Hypothalamus (tissue), 51 donors: Measurements from ENCODE around the gene WDR49.

Experiments used
- DNase-seq, 51 donors: peaks; one replicate each; lab custom pipeline; 2025; lab: John Stamatoyannopoulos, UW

Gene WDR49

DNA sequence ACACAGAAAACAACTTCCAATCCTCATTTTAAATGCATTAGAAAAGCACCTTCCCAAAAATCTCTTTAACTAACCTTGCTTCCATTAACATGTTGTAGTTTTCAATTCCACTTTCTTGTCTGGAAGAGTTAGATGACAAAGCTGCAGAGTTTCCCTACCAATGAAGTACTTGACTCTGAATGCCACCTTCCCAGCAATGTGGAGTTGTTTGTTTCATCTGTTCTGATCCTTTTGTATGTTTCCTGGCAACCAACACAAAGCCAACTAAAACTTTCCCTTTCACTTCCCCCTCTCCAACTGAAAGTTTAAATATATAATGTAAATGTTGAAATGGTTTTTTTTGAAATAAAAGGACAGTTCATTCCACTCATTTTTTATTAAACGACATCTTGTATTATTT lies at the start of gene WDR49:
TSS of gene WDR49 (minus strand) at position 183 of the 400 bp plus-strand sequence. CDS start 517 bp downstream, outside the sequence.
- peak in 2 of 51 donors; percentile 2 to 3 for DNase-seq

GRCh38 chr3:167700926-167701325 lies 47.2 kb upstream of the WDR49 start:
- DNase-seq: no peak

DNA sequence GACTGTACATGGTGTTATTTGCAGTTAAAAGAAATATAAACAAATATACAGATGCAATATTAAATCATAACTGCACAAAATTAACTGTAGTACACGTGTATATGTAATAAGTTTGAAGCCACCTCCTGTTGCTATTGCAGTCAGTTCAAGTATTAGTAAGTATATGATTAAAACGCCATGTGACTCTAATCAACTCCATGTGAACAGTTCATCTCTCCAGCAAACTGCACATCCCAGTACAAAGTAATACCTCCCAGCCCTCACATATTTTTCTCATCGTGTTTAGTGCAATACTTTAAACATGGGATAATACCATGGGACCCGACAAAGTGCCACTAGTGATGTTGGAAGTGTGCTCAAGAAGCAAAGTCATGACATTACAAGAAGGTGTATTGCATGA lies 46.3 kb upstream of the WDR49 start:
- no peak for DNase-seq

GRCh38 chr3:167694121-167694520 lies 40.4 kb upstream of the WDR49 start:
- DNase-seq: no peak

GRCh38 chr3:167691366-167691765 lies 37.6 kb upstream of the WDR49 start:
- DNase-seq: no peak

GRCh38 chr3:167684388-167684993 lies 30.7 kb upstream of the WDR49 start:
- peak in 16 of 51 donors; percentile 0 to 80 (median 6) for DNase-seq

DNA sequence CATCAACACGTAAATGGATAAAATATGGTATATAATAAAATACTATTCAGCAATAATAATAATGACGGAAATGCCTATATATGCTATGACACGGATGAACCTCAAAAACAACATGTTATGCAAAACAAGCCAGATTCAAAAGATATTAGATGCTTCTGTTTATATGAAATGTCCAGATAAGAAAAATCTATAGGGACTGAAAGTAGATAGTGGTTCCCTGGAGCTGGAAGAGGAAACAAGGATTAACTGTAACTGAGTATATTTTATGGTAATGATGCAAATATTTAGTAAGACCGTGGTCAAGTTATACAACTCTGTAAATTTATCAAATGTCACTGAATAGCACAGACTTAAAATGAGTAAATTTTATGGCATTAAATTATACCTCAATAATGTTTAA lies 25.8 kb upstream of the WDR49 start:
- no peak for DNase-seq

- DNase-seq: no peak
These were observed 22.1 kb upstream of the WDR49 start for GRCh38 chr3:167675848-167676247.

DNA sequence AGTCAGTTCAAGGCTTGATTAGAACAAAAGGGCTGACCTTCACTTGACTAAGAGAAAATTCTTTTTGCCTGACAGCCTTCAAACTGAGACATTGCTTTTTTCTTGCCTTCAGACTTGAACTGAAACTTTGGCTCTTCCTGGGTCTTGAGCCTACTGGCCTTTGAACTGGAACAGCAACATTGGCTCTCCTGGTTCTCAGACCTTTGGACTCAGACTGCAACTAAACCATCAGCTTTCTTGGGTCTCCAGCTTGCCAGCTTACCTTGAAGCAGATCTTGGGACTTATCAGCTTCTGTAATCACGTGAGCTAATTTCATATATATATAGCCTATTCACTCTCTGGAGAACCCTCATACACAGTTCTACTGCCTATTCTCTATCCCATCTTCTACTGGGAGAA lies 19.5 kb upstream of the WDR49 start:
- no peak for DNase-seq

DNA sequence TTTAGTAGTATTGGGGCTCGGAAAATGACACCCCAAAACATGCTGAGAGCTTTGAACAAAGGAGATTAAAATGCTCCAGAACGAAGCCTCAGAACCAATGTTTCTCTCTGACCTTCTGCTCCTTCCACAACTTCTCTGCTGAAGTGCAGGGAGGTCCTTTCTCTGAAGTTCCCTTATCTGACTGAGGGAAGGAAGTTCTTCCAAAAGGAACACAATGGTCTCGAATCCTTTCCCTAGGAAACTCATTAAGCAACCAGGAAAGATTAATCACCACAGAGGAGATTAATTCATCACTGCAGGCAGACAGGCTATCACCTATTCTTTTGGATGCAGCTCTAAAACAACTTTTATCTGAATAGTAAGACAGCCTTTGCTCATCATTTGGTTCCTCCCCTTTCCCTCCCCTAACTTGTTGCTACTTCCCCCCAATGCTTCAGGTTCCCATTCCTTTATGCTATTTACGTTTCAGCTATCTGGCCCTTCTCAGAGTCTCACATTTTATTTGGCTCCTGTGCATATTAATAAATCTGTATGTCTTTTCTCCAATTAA lies 18.2 kb upstream of the WDR49 start:
- no peak for DNase-seq

GRCh38 chr3:167669699-167670098 lies 16.0 kb upstream of the WDR49 start:
- DNase-seq: no peak

GRCh38 chr3:167668651-167669050 lies 14.9 kb upstream of the WDR49 start:
- no peak for DNase-seq

- no peak for DNase-seq
These were observed 12.8 kb upstream of the WDR49 start for GRCh38 chr3:167666563-167666962.

GRCh38 chr3:167662919-167663400 lies 9.2 kb upstream of the WDR49 start:
- no peak for DNase-seq

GRCh38 chr3:167657684-167658225 lies 4.0 kb upstream of the WDR49 start:
- no peak for DNase-seq

DNA sequence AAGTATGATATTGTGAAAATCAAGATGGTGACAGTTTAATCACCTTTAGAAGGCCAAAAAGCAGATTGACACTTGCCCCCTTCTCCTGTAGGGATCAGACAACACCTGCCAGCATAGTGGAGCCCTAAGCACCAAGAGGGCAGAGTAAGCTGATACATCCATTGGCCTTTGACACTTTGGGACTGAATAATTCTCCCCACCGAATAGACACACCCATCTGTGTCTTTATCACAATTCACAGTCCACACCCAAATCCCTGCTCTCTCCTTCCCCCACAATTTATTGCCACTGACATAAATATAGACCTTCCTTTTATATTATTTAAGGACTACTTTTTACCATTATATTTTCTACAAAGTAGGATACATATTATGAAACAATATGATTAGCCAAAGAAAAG lies 3.1 kb upstream of the WDR49 start:
- DNase-seq: no peak

DNA sequence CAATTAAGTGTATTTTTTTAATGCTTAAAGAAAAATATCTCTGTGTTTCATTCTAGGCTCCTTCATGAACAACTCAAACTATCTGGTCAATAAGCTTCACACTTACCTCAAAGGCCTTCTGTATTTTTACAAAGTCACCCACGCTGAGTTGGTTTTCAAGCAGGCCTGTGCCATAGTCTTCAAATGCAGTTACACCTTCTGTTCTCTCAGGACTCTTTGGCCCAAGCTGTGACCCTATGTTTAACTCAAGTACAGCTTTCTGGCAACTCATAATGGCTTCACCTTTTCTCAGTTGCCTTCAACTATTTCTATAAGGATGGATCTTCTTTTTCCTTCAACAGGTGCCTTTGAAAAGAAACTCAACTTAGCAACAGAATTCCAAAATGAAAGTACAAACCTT lies 587 bp downstream of the WDR49 start:
- DNase-seq: no peak

- DNase-seq: no peak
These were observed 1.9 kb downstream of the WDR49 start for GRCh38 chr3:167651826-167652225.

DNA sequence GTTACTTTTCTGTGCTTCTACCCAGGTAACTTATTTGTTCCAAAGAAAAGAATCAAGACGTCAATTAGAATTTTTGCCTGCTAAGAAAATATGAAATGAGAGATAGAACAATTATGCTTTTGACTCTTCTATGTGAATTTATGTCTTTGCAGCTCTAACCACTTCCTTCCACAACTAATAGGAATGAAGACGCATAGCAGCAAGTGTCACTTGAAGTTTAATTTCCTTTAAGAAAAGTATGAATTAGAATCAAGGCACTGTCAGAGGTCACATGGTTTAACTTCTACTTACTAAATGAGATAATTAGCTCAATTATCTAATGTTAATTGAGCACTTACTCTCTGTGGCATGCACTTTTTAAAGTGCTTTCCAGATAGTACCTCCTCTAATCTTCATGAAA lies 3.3 kb downstream of the WDR49 start:
- DNase-seq: no peak

- no peak for DNase-seq
These were observed 4.0 kb downstream of the WDR49 start for GRCh38 chr3:167649746-167650145.

DNA sequence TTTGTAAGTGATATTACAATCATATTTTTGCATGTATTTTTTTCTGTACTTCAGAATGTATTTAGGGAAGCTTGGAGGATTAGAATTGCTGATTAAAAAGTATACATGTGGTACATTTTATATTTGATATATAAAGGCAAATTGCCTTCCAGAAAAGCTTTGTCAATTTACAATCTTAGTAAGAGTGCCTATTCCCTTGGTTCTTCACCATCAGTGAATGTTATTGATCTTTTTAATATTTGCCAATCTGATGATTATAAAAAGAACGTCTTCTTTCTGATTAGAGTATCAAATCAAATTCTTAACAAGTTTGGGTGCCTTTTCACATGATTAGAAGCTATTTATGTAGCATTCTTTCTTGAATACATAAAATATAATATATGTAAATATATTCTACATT lies 9.1 kb downstream of the WDR49 start:
- no peak for DNase-seq

GRCh38 chr3:167631471-167631870 lies 22.3 kb downstream of the WDR49 start:
- no peak for DNase-seq
